HG02885 (cell line): ENCODE results near the gene ATAD3B.
"Not testable (repeated sequence)": the region's sequence is repeated elsewhere in the genome, so short reads cannot be mapped to it uniquely, and the experiment has no call there.

Source experiments
- ATAC-seq: cut with Tn5 transposase; IDR thresholded peaks from one replicate; pipeline ENCODE4 v1.9.1; 2021; ENCODE audit warnings: mild to moderate bottlenecking; ENCODE audit not compliant: unreplicated experiment, poor library complexity

The ATAD3B gene

GRCh38 chr1:1471389-1472052, at the start of gene ATAD3B:
ATAD3B (plus strand) TSS chr1:1471765; CDS start chr1:1471885, 120 bp downstream.
- peak; percentile 90 for ATAC-seq

GRCh38 chr1:1421907-1422464, 49.6 kb upstream of the ATAD3B start:
- no peak for ATAC-seq

- no peak for ATAC-seq
Observed at GRCh38 chr1:1422465-1423244, 48.9 kb upstream of the ATAD3B start.

GRCh38 chr1:1423245-1423597, 48.3 kb upstream of the ATAD3B start:
- ATAC-seq, result no peak

GRCh38 chr1:1424707-1425106, 46.9 kb upstream of the ATAD3B start:
- no peak for ATAC-seq

- no peak for ATAC-seq
Observed at GRCh38 chr1:1425426-1425752, 46.2 kb upstream of the ATAD3B start.

- no peak for ATAC-seq
Observed at GRCh38 chr1:1425753-1426495, 45.6 kb upstream of the ATAD3B start.

- ATAC-seq, result no peak
Observed at GRCh38 chr1:1426496-1427105, 45.0 kb upstream of the ATAD3B start.

- no peak for ATAC-seq
Observed at GRCh38 chr1:1427106-1427819, 44.3 kb upstream of the ATAD3B start.

GRCh38 chr1:1427820-1428148, 43.8 kb upstream of the ATAD3B start:
- no peak for ATAC-seq

GRCh38 chr1:1428174-1428573, 43.4 kb upstream of the ATAD3B start:
- ATAC-seq, result no peak

- ATAC-seq, result not testable (repeated sequence)
Observed at GRCh38 chr1:1428967-1429366, 42.6 kb upstream of the ATAD3B start.

GRCh38 chr1:1429671-1430073, 41.9 kb upstream of the ATAD3B start:
- no peak for ATAC-seq

GRCh38 chr1:1430114-1430982, 41.2 kb upstream of the ATAD3B start:
- no peak for ATAC-seq

GRCh38 chr1:1430992-1431844, 40.3 kb upstream of the ATAD3B start:
- ATAC-seq, result no peak

GRCh38 chr1:1431845-1432273, 39.7 kb upstream of the ATAD3B start:
- ATAC-seq, result no peak

GRCh38 chr1:1432274-1432950, 39.2 kb upstream of the ATAD3B start:
- ATAC-seq, result no peak
